Colonic mucosa (tissue), 4 donors: ENCODE results near the gene CAPZA2. TPM values are rescaled to one million over a fixed set of nuclear protein-coding genes. Genes with fewer than 3 reads are reported as not detected.

ENCODE experiments used
- DNase-seq: peaks from one replicate; pipeline ENCODE4 v3.0.0-alpha.2; 2020
- H3K27ac ChIP-seq: fragments of 200-600 bp; one replicate; pipeline ENCODE4 v1.8.0; 2021
- H3K27me3 ChIP-seq: fragments of 200-600 bp; one replicate; pipeline ENCODE4 v1.8.0; 2021
- H3K36me3 ChIP-seq: fragments of 200-600 bp; one replicate; pipeline ENCODE4 v1.8.0; 2021
- H3K4me1 ChIP-seq: fragments of 200-600 bp; one replicate; pipeline ENCODE4 v1.8.0; 2021; ENCODE audit warnings: mild to moderate bottlenecking
- H3K4me3 ChIP-seq: fragments of 200-600 bp; one replicate; pipeline ENCODE4 v1.8.0; 2021
- H3K9ac ChIP-seq, 2 donors: one replicate each; pipeline ENCODE4 v1.7.0; 2013; ENCODE audit warnings: control low read depth in 2 of 2, low read depth in 2 of 2, low read length in 2 of 2
- H3K9me3 ChIP-seq: fragments of 200-600 bp; one replicate; pipeline ENCODE4 v1.8.0; 2021
- intact Hi-C: fragments of 100-400 bp; cut with DNase I; formaldehyde crosslinking; loops from one replicate; pipeline ENCODE4 v1.14.1; 2022
- total RNA-seq, 2 donors: library from RNA; stranded (reverse); fragmentation: NEBNext Ultra II Directional in 1 of 2; extraction: Animal tissue kit (Norgen Biotek cat#: 25700) in 1 of 2; gene quantifications; one replicate each; pipeline ENCODE4 v1.2.1, GENCODE V29; 2021
- TF ChIP-seq, protein P1 (sequence below): fragments of 200-600 bp; IDR thresholded peaks from one replicate; pipeline ENCODE4 v1.8.0; 2022; ENCODE audit warnings: antibody characterized with exemption, mild to moderate bottlenecking
- donor health status: healthy.
- donor health status: DM: no; HTN: no; CAD: no.
- donor health status: DM: no; HTN: no; CAD: no.

The CAPZA2 gene
- total RNA-seq, 2 donors from 2014 or later, result 186 to 323 TPM

DNA sequence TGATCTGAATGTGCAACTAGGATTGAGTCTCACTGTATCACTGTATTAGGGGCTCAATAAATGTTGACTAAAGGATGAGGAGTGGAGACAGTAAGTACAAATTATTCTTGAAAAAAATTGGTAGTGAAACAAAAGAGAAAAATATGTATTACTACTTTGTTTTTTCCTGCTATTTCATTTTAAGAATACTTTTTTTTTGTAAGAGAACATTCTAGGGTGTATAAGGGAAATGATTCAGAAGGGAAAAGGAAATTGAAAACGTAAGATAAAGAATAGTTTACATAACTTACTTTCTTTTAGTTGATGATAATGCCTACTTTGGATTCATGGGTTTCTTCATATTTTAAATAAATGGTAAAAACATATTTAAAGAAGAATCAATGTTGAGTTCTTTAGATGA lies 9.6 kb downstream of the CAPZA2 start:
- Histone ChIP-seq H3K27me3 (no peaks in the 10 kb centered on the region), H3K36me3 (no peaks in the 10 kb centered on the region), H3K4me1 (peaks cover 15% of the 10 kb centered on the region), H3K9ac (no peak overlapping the region), H3K27ac (no peak overlapping the region), H3K4me3 (no peak overlapping the region), H3K9me3 (no peaks in the 10 kb centered on the region)
- intact Hi-C loops, result no loop called here
- TF ChIP-seq, protein P1, sequence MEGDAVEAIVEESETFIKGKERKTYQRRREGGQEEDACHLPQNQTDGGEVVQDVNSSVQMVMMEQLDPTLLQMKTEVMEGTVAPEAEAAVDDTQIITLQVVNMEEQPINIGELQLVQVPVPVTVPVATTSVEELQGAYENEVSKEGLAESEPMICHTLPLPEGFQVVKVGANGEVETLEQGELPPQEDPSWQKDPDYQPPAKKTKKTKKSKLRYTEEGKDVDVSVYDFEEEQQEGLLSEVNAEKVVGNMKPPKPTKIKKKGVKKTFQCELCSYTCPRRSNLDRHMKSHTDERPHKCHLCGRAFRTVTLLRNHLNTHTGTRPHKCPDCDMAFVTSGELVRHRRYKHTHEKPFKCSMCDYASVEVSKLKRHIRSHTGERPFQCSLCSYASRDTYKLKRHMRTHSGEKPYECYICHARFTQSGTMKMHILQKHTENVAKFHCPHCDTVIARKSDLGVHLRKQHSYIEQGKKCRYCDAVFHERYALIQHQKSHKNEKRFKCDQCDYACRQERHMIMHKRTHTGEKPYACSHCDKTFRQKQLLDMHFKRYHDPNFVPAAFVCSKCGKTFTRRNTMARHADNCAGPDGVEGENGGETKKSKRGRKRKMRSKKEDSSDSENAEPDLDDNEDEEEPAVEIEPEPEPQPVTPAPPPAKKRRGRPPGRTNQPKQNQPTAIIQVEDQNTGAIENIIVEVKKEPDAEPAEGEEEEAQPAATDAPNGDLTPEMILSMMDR, result no peak
- no peak for DNase-seq

DNA sequence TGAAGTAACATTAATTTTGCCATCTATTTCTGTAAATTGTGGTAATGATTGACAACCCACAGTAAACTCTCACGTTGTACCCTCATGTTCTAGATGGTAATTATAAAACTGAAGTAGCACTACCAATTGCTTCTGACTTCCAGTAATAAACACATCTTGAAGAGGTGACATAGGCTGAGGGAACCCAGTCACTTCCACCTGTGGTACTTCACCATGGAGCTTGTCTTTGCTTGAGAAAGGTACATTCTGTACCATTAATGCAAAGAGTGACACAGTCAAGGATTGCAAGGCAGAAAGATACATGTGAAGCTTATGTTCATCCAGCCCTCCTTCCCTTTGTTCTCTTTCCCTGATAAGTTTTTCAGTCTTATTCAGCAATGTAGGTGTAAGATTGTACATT lies 11.2 kb downstream of the CAPZA2 start:
- intact Hi-C loops, result no loop called here
- Histone ChIP-seq H3K27me3 (no peaks in the 10 kb centered on the region), H3K9ac (no peak overlapping the region), H3K4me3 (no peak overlapping the region), H3K36me3 (no peaks in the 10 kb centered on the region), H3K4me1 (peaks cover 15% of the 10 kb centered on the region), H3K27ac (no peak overlapping the region), H3K9me3 (no peaks in the 10 kb centered on the region)
- DNase-seq, result no peak
- TF ChIP-seq, protein P1, result no peak

DNA sequence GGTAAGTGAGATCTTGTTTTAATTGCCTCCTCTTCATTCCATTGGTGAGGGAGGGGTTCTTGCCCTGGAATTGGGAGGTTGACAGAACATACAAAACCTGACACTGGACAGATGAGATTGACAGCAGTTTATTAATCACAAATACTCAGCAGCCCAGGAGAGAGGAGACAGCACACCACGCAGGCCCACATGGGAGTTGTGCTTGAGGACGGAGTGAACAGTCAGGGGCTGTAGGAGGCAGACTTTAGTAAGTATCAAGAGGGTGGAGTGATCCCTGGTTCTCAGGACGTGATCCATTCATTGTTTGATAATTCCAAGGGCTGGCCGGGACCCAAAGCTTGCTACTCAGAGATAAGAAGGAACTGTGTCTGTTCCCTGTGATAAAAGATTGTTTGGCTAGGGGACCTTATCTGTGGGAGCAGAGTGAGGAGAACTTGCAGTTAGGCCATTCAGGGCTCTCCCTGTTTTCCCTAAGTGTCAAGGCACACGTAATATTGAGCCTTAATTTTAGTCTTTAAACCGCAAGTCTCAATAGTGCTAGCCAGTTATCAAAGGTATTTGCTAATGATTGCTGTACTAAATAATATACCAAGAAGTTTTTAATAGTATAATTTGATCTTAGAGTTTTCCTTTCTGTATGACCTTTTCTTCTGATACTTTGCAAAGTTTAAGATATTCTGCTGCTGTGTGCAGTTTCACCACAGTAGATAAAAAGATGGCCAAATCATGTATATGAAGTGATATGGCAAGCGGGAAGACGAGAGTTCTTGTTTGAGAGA lies 14.5 kb downstream of the CAPZA2 start:
- H3K4me3 ChIP-seq, result no peak overlapping the region
- H3K9me3 ChIP-seq, result no peaks in the 10 kb centered on the region
- no peaks in the 10 kb centered on the region for H3K27me3 ChIP-seq
- peaks cover 13% of the 10 kb centered on the region for H3K4me1 ChIP-seq
- TF ChIP-seq, protein P1, result no peak
- H3K9ac ChIP-seq, result no peak overlapping the region
- H3K27ac ChIP-seq, result no peak overlapping the region
- peak; percentile 62 for DNase-seq
- intact Hi-C loops, result no loop called here
- H3K36me3 ChIP-seq, result no peaks in the 10 kb centered on the region

DNA sequence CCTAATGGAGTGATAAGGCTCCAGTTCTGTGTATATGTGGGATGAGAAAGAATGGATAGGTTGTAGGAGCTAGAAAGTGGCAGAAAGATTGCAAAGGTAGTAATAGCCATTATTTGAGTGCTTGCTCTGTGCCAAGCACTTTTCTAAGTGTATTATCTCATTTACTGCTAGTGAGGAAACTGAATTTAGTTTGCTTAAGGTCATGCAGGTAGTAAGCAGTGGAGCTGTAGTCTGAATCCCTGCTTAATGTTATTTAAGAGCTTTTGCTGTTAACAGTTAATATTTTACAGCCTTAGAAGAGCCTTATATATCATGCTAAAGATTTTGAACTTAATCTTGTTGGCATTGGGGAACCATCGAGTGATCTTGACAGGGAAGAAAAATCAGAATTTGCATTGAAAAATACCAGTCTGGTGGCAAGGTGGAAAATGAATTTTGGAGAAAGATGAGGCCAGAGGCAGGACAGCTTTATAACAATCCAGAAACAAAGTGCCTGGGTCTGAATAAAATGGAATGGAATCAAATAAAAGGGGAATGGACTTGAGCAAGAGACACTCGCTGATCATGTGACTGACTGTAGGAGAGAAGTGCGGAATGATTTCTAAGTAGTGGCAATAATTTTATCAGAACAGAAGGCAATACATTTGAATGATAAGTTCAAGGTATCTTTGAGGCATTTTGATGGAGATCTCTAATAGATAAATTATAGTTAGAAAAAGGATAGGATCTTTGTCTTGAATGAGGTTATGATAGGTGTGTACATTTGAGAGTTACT lies 15.2 kb downstream of the CAPZA2 start:
- intact Hi-C loops, result no loop called here
- no peak for DNase-seq
- H3K27ac ChIP-seq, result no peak overlapping the region

DNA sequence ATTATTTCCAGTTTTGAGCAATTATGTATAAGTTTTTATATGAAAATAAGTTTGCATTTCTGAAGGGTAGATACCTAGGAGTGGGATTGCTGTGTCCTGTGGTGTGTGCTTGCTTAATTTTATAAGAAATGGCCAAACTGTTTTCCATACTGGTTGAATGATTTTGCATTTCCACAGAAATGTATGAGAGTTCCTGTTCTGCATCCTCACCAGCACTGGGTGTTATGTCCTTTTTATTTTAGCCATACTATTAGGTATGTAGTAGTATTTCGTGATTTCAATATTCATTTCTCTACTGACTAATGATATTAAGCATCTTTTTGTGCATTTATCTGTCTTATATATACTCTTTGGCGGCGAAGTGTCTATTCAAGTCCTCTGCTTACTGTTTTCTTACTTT lies 22.3 kb downstream of the CAPZA2 start:
- TF ChIP-seq, protein P1, result no peak
- Histone ChIP-seq H3K9ac (no peak overlapping the region), H3K36me3 (no peaks in the 10 kb centered on the region), H3K27me3 (no peaks in the 10 kb centered on the region), H3K27ac (no peak overlapping the region), H3K4me3 (no peak overlapping the region), H3K4me1 (no peaks in the 10 kb centered on the region), H3K9me3 (no peaks in the 10 kb centered on the region)
- intact Hi-C loops, result no loop called here
- no peak for DNase-seq

More for the DNA sequence above, 15.2 kb downstream of the CAPZA2 start:
- Histone ChIP-seq H3K9ac (no peak overlapping the region), H3K27me3 (no peaks in the 10 kb centered on the region), H3K4me3 (no peak overlapping the region), H3K4me1 (peaks cover 10% of the 10 kb centered on the region), H3K36me3 (no peaks in the 10 kb centered on the region), H3K9me3 (no peaks in the 10 kb centered on the region)
- TF ChIP-seq, protein P1, result no peak
